IMR-90 (cell line): Measurements from ENCODE around the gene ASF1A. TPM values are rescaled to one million over a fixed set of nuclear protein-coding genes. Genes with fewer than 3 reads are reported as not detected.

ENCODE experiments used
- ATAC-seq: fragments of 200-7000 bp; cut with Tn5 transposase; 2 replicates; pipeline ENCODE4 v1.9.1; 2020; ENCODE audit warnings: low read depth, mild to moderate bottlenecking, moderate library complexity
- BruUV-seq: library from RNA; stranded (reverse); fragments of 400-500 nt; replicated peaks from 2 replicates; lab custom pipeline; 2021; lab: Mats Ljungman, UMichigan
- CTCF ChIA-PET: fragments of 300-600 bp; formaldehyde crosslinking; extraction: SDS; loops from one replicate; lab custom pipeline; 2021; ENCODE audit warnings: antibody characterized with exemption; lab: Yijun Ruan, JAX
- POLR2A ChIA-PET: fragments of 300-600 bp; sonication (Branson Sonifier 250); formaldehyde crosslinking; loops from one replicate; lab custom pipeline; 2022; ENCODE audit warnings: antibody characterized with exemption; ENCODE audit not compliant: unreplicated experiment; lab: Charles Lee
- DNase-seq: peaks from one replicate; pipeline ENCODE4 v3.0.0; 2013
- H2AFZ ChIP-seq: replicated peaks from 2 replicates; pipeline ENCODE3; 2013; ENCODE audit warnings: low read length, mild to moderate bottlenecking; ENCODE audit not compliant: poor library complexity
- H2AK5ac ChIP-seq: 2 replicates; pipeline ENCODE4 v1.6.1; 2013; ENCODE audit warnings: low read depth, low read length, inconsistent platforms
- H2AK9ac ChIP-seq: replicated peaks from 2 replicates; pipeline ENCODE3; 2013; ENCODE audit warnings: mild to moderate bottlenecking, low read depth, low read length, moderate library complexity; ENCODE audit not compliant: poor library complexity
- H2BK120ac ChIP-seq: 2 replicates; pipeline ENCODE4 v1.6.1; 2013; ENCODE audit warnings: low read depth, low read length, inconsistent platforms
- H2BK15ac ChIP-seq: 3 replicates; pipeline ENCODE4 v1.6.1; 2013; ENCODE audit warnings: low read depth, low read length, inconsistent platforms
- H2BK20ac ChIP-seq: 2 replicates; pipeline ENCODE4 v1.6.1; 2013; ENCODE audit warnings: low read depth, mild to moderate bottlenecking, inconsistent platforms, low read length, moderate library complexity
- H2BK5ac ChIP-seq: 2 replicates; pipeline ENCODE4 v1.6.1; 2013; ENCODE audit warnings: mild to moderate bottlenecking, low read depth, low read length, inconsistent platforms; ENCODE audit not compliant: poor library complexity, severe bottlenecking
- H3K14ac ChIP-seq: replicated peaks from 2 replicates; pipeline ENCODE4 v1.6.1; 2013; ENCODE audit warnings: low read depth, low read length, inconsistent platforms
- H3K18ac ChIP-seq: 2 replicates; pipeline ENCODE4 v1.6.1; 2013; ENCODE audit warnings: low read depth, low read length, control low read depth
- H3K23ac ChIP-seq: 2 replicates; pipeline ENCODE4 v1.6.1; 2013; ENCODE audit warnings: low read depth, low read length, inconsistent platforms
- H3K27ac ChIP-seq: 2 replicates; pipeline ENCODE4 v1.5.1; 2013; ENCODE audit warnings: mild to moderate bottlenecking, control low read depth, low read length; ENCODE audit not compliant: insufficient read depth
- H3K27me3 ChIP-seq: 2 replicates; pipeline ENCODE4 v1.6.1; 2013; ENCODE audit warnings: low read length; ENCODE audit not compliant: control insufficient read depth, insufficient read depth
- H3K36me3 ChIP-seq: 2 replicates; pipeline ENCODE4 v1.6.1; 2013; ENCODE audit warnings: low read length, mixed read lengths; ENCODE audit not compliant: control insufficient read depth, insufficient read depth
- H3K4ac ChIP-seq: 2 replicates; pipeline ENCODE4 v1.6.1; 2013; ENCODE audit warnings: low read depth, low read length, inconsistent platforms
- H3K4me1 ChIP-seq: 2 replicates; pipeline ENCODE4 v1.6.1; 2013; ENCODE audit warnings: low read length, mixed read lengths; ENCODE audit not compliant: control insufficient read depth, insufficient read depth
- H3K4me2 ChIP-seq: 2 replicates; pipeline ENCODE4 v1.6.1; 2013; ENCODE audit warnings: low read depth, mild to moderate bottlenecking, control low read depth, low read length, moderate library complexity
- H3K4me3 ChIP-seq: 2 replicates; pipeline ENCODE4 v1.5.1; 2013; ENCODE audit warnings: low read depth, mild to moderate bottlenecking, control low read depth, low read length, moderate library complexity; ENCODE audit not compliant: insufficient read depth
- H3K56ac ChIP-seq: 2 replicates; pipeline ENCODE4 v1.6.1; 2013; ENCODE audit warnings: low read length, inconsistent platforms; ENCODE audit not compliant: insufficient read depth; ENCODE audit errors: extremely low read depth
- H3K79me1 ChIP-seq, 2 experiments: 2 replicates each; pipeline ENCODE4 v1.6.1; 2013; ENCODE audit warnings: low read length in 2 of 2, inconsistent platforms in 1 of 2, low read depth in 1 of 2
- H3K9ac ChIP-seq: 2 replicates; pipeline ENCODE4 v1.6.1; 2013; ENCODE audit warnings: low read depth, low read length, control low read depth
- H3K9me1 ChIP-seq: 2 replicates; pipeline ENCODE4 v1.6.1; 2013; ENCODE audit warnings: low read length, inconsistent platforms; ENCODE audit not compliant: insufficient read depth
- H3K9me3 ChIP-seq: 2 replicates; pipeline ENCODE4 v1.6.1; 2013; ENCODE audit warnings: low read length; ENCODE audit not compliant: control insufficient read depth, insufficient read depth
- H4K20me1 ChIP-seq: 2 replicates; pipeline ENCODE4 v1.6.1; 2013; ENCODE audit warnings: low read length, inconsistent platforms; ENCODE audit not compliant: insufficient read depth
- H4K5ac ChIP-seq: 2 replicates; pipeline ENCODE4 v1.6.1; 2013; ENCODE audit warnings: mild to moderate bottlenecking, low read depth, low read length, control low read depth
- H4K8ac ChIP-seq, 2 experiments: 2 replicates each; pipeline ENCODE4 v1.6.1; 2013; ENCODE audit warnings: low read depth in 2 of 2, low read length in 2 of 2, control low read depth in 1 of 2, inconsistent platforms in 1 of 2
- H4K91ac ChIP-seq: 2 replicates; pipeline ENCODE4 v1.6.1; 2013; ENCODE audit warnings: low read depth, low read length, inconsistent platforms; ENCODE audit not compliant: insufficient read depth
- SMC3 ChIP-seq: fragments of 150-350 bp; IDR thresholded peaks from 2 replicates; pipeline ENCODE4 v1.6.1; 2016; ENCODE audit warnings: low read depth, mild to moderate bottlenecking, antibody characterized with exemption, low read length, moderate library complexity
- WGBS, 2 experiments: methylation state at CpG; one replicate each; pipeline versions ENCODE4 v1.1.5 to v1.1.7; 2013; ENCODE audit warnings: missing lambda C conversion rate in 2 of 2; ENCODE audit not compliant: insufficient read length in 1 of 2; ENCODE audit errors: extremely low coverage in 2 of 2; 5-methylcytosine and 5-hydroxymethylcytosine counted together
- dilution Hi-C: fragments of 300-500 bp; cut with HindIII; formaldehyde crosslinking; loops from one replicate; pipeline ENCODE4 v1.14.3; 2018; ENCODE audit warnings: low sequenced_read_pairs; ENCODE audit not compliant: unreplicated experiment
- in situ Hi-C: fragments of 300-500 bp; cut with MboI; formaldehyde crosslinking; loops from 3 replicates; pipeline ENCODE4 v1.14.3; 2019; ENCODE audit warnings: low sequenced_read_pairs, inconsistent platforms, mixed read lengths
- intact Hi-C: fragments of 100-400 bp; cut with micrococcal nuclease; formaldehyde crosslinking; loops from 2 replicates; pipeline ENCODE4 v1.10.0; 2022
- polyA plus RNA-seq, 3 experiments: library from polyadenylated mRNA; depleted of rRNA; stranded (reverse); fragments of >200 nt; gene quantifications; 2 replicates each; pipeline ENCODE4 v1.2.3, GENCODE V29; 2012; ENCODE audit warnings: low replicate concordance in 1 of 3
- total RNA-seq: library from RNA; depleted of rRNA; stranded (reverse); fragments of >200 nt; gene quantifications from 2 replicates; pipeline ENCODE4 v1.2.3, GENCODE V29; 2012
- TF ChIP-seq, protein P1 (sequence below): conservative IDR thresholded peaks from 2 replicates; pipeline ENCODE4 v1.5.1; 2012; ENCODE audit warnings: mild to moderate bottlenecking, low read depth, low read length, improper control_type of control experiment

ASF1A gene
- total and polyA plus RNA-seq, 2 of the 4 experiments (the other 2 are of a cell fraction) = 10.1 to 11.1 TPM

DNA sequence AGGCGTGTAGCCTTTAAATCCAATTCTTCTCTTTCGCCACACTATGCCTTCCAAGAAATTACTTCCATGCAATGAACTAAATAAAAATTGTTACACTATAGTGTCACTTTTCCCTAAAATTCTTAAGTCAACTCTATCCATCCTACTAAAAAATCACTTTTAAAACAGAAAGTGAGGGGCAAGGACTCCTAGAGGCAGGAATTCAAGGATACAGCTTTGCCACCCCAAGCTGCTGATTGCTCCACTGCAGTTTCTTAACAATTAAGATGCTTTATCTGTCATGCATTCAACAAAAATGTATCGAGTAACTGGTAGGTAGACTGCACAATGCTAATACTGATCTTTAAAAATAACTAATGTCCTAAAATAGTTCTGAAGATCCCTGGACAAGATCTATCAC lies 36.7 kb downstream of the ASF1A start:
- H3K4me3 ChIP-seq = no peak overlapping the region
- no peak overlapping the region for H2AK5ac ChIP-seq
- no peak overlapping the region for H3K23ac ChIP-seq
- H3K36me3 ChIP-seq = no peaks in the 10 kb centered on the region
- H4K20me1 ChIP-seq = no peaks in the 10 kb centered on the region
- H4K5ac ChIP-seq = no peak overlapping the region
- TF ChIP-seq, protein P1, sequence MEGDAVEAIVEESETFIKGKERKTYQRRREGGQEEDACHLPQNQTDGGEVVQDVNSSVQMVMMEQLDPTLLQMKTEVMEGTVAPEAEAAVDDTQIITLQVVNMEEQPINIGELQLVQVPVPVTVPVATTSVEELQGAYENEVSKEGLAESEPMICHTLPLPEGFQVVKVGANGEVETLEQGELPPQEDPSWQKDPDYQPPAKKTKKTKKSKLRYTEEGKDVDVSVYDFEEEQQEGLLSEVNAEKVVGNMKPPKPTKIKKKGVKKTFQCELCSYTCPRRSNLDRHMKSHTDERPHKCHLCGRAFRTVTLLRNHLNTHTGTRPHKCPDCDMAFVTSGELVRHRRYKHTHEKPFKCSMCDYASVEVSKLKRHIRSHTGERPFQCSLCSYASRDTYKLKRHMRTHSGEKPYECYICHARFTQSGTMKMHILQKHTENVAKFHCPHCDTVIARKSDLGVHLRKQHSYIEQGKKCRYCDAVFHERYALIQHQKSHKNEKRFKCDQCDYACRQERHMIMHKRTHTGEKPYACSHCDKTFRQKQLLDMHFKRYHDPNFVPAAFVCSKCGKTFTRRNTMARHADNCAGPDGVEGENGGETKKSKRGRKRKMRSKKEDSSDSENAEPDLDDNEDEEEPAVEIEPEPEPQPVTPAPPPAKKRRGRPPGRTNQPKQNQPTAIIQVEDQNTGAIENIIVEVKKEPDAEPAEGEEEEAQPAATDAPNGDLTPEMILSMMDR = peak; percentile 17; the same call in 1 of the 2 replicates
- TF ChIP-seq SMC3 = no peak
- H2AFZ ChIP-seq = no peak overlapping the region
- no peak overlapping the region for H2AK9ac ChIP-seq
- DNase-seq = no peak
- no peak overlapping the region for H3K4ac ChIP-seq
- CTCF ChIA-PET = no interaction called here
- H3K56ac ChIP-seq = no peak overlapping the region
- H2BK5ac ChIP-seq = no peak overlapping the region
- H2BK120ac ChIP-seq = no peak overlapping the region
- 80% methylated on average over 1 of the region's 3 CpGs; no CpG with 5 or more reads in 1 of the 2 experiments for WGBS, 2 experiments
- no peak overlapping the region for H3K9ac ChIP-seq
- in situ Hi-C loops = no loop called here
- H2BK20ac ChIP-seq = no peak overlapping the region
- intact Hi-C loops = no loop called here
- POLR2A ChIA-PET = no interaction called here
- no peak overlapping the region for H2BK15ac ChIP-seq
- dilution Hi-C loops = no loop called here
- no peaks in the 10 kb centered on the region for H3K9me3 ChIP-seq
- H3K79me1 ChIP-seq = peaks cover 0 to 7% of the 10 kb centered on the region in 2 experiments; a peak in 2 of 4 replicates
- H3K9me1 ChIP-seq = no peaks in the 10 kb centered on the region
- H3K27me3 ChIP-seq = no peaks in the 10 kb centered on the region
- H3K4me1 ChIP-seq = no peaks in the 10 kb centered on the region
- H3K4me2 ChIP-seq = no peak overlapping the region
- no peak overlapping the region for H3K14ac ChIP-seq
- H3K27ac ChIP-seq = no peak overlapping the region
- no peak overlapping the region for H4K91ac ChIP-seq
- no peak for ATAC-seq
- no peak overlapping the region for H4K8ac ChIP-seq
- BruUV-seq = no TSS peak
- no peak overlapping the region for H3K18ac ChIP-seq
